Cardiac muscle cell (in vitro differentiated cells and primary cell): ENCODE data around the gene BCR. TPM values are rescaled to one million over a fixed set of nuclear protein-coding genes. Genes with fewer than 3 reads are reported as not detected.

Experiments
- DNase-seq, 2 donors: peaks; one replicate each; pipeline versions ENCODE4 v3.0.0 to v3.0.0-alpha.2; 2010 to 2017; ENCODE audit warnings: low read depth in 1 of 2, low spot score in 1 of 2
- H3K27ac ChIP-seq: fragments of 200-600 bp; sonication (generic); 2 replicates; pipeline ENCODE4 v1.5.1; 2016
- H3K27me3 ChIP-seq: fragments of 200-600 bp; sonication (generic); 2 replicates; pipeline ENCODE4 v1.6.0; 2016; ENCODE audit warnings: control low read depth
- H3K36me3 ChIP-seq: fragments of 200-600 bp; sonication (generic); 2 replicates; pipeline ENCODE4 v1.5.1; 2016; ENCODE audit warnings: control low read depth
- H3K4me1 ChIP-seq: fragments of 200-600 bp; sonication (generic); 2 replicates; pipeline ENCODE4 v1.8.1; 2017; ENCODE audit warnings: low read depth, mild to moderate bottlenecking, mixed run types
- H3K4me3 ChIP-seq: fragments of 200-600 bp; sonication (generic); 2 replicates; pipeline ENCODE4 v1.5.1; 2016; ENCODE audit warnings: mild to moderate bottlenecking
- H3K9me3 ChIP-seq: fragments of 200-600 bp; sonication (generic); 2 replicates; pipeline ENCODE4 v1.5.1; 2017; ENCODE audit warnings: low read depth, mild to moderate bottlenecking, control low read depth
- CTCF ChIP-seq: IDR thresholded peaks from 2 replicates; pipeline ENCODE4 v1.5.1; 2012; ENCODE audit warnings: low read depth, mild to moderate bottlenecking, low read length
- polyA plus RNA-seq: library from polyadenylated mRNA; unstranded; fragments of >200 nt; fragmentation: Nextera tagmentation; extraction: Ambion mirVana; gene quantifications from 2 replicates; pipeline ENCODE4 v1.2.1, GENCODE V29; 2016
- total RNA-seq: library from RNA; depleted of rRNA; stranded (reverse); fragments of >200 nt; gene quantifications from 2 replicates; pipeline ENCODE4 v1.2.3, GENCODE V29; 2016

The BCR gene
- total and polyA plus RNA-seq, 2 experiments from 2014 or later = 30.9 to 53.1 TPM

GRCh38 chr22:23271597-23271908 lies 91.2 kb downstream of the BCR start:
- Histone ChIP-seq H3K27ac (no peak overlapping the region), H3K4me1 (no peaks in the 10 kb centered on the region), H3K9me3 (no peaks in the 10 kb centered on the region), H3K36me3 (peaks cover 13% of the 10 kb centered on the region), H3K27me3 (no peaks in the 10 kb centered on the region), H3K4me3 (no peak overlapping the region)
- no peak for DNase-seq
- no peak for TF ChIP-seq CTCF

- Histone ChIP-seq H3K4me1 (no peaks in the 10 kb centered on the region), H3K9me3 (no peaks in the 10 kb centered on the region), H3K36me3 (peaks cover 13% of the 10 kb centered on the region), H3K27me3 (no peaks in the 10 kb centered on the region), H3K4me3 (no peak overlapping the region), H3K27ac (no peak overlapping the region)
- TF ChIP-seq CTCF = no peak
- DNase-seq = no peak
These were observed 92.1 kb downstream of the BCR start for GRCh38 chr22:23272371-23272770.

GRCh38 chr22:23272834-23273233 lies 92.5 kb downstream of the BCR start:
- H3K27ac ChIP-seq = no peak overlapping the region
- H3K27me3 ChIP-seq = no peaks in the 10 kb centered on the region
- DNase-seq = no peak
- no peaks in the 10 kb centered on the region for H3K9me3 ChIP-seq
- H3K4me3 ChIP-seq = no peak overlapping the region
- H3K4me1 ChIP-seq = no peaks in the 10 kb centered on the region
- peaks cover 13% of the 10 kb centered on the region for H3K36me3 ChIP-seq
- TF ChIP-seq CTCF = no peak

GRCh38 chr22:23273445-23274145 lies 93.3 kb downstream of the BCR start:
- no peak overlapping the region for H3K27ac ChIP-seq

GRCh38 chr22:23274146-23274526 lies 93.8 kb downstream of the BCR start:
- no peak overlapping the region for H3K27ac ChIP-seq
- no peak for DNase-seq
- no peaks in the 10 kb centered on the region for H3K27me3 ChIP-seq
- TF ChIP-seq CTCF = no peak
- peaks cover 13% of the 10 kb centered on the region for H3K36me3 ChIP-seq
- no peaks in the 10 kb centered on the region for H3K9me3 ChIP-seq
- H3K4me3 ChIP-seq = no peak overlapping the region
- H3K4me1 ChIP-seq = no peaks in the 10 kb centered on the region

More at GRCh38 chr22:23273445-23274145, 93.3 kb downstream of the BCR start:
- DNase-seq = no peak
- Histone ChIP-seq H3K9me3 (no peaks in the 10 kb centered on the region), H3K27me3 (no peaks in the 10 kb centered on the region), H3K4me3 (no peak overlapping the region), H3K36me3 (peaks cover 13% of the 10 kb centered on the region), H3K4me1 (no peaks in the 10 kb centered on the region)
- TF ChIP-seq CTCF = no peak
